ENCODE data around the gene NRXN3.

- no peak for TF ChIP-seq CTCF (IDR thresholded peaks at IDR 0.05)
- no peak for TF ChIP-seq REST (IDR thresholded peaks at IDR 0.05; ENCODE audit: insufficient read depth in 1 of 2, low read depth in 2 of 2, low read length in 1 of 2)
- no peak for TF ChIP-seq POLR2AphosphoS5 (IDR thresholded peaks at IDR 0.05; ENCODE audit: low read depth, low read length)
- TF ChIP-seq TCF7L2 (IDR thresholded peaks at IDR 0.05; ENCODE audit: low read depth, low read length), result no peak
- no peak for TF ChIP-seq SIN3A (IDR thresholded peaks at IDR 0.05; ENCODE audit: borderline replicate concordance, insufficient read depth, low read depth, low read length)
Observed at GRCh38 chr14:79500489-79500888, 1330.3 kb downstream of the NRXN3 start.

All from Panc1 (cell line).